ENCODE data around the gene ZNF341. TPM values are rescaled to one million over a fixed set of nuclear protein-coding genes. Genes with fewer than 3 reads are reported as not detected.

ZNF341 gene
- polyA plus RNA-seq, 1 experiment = 2.9 TPM

- TF ChIP-seq, protein P1, sequence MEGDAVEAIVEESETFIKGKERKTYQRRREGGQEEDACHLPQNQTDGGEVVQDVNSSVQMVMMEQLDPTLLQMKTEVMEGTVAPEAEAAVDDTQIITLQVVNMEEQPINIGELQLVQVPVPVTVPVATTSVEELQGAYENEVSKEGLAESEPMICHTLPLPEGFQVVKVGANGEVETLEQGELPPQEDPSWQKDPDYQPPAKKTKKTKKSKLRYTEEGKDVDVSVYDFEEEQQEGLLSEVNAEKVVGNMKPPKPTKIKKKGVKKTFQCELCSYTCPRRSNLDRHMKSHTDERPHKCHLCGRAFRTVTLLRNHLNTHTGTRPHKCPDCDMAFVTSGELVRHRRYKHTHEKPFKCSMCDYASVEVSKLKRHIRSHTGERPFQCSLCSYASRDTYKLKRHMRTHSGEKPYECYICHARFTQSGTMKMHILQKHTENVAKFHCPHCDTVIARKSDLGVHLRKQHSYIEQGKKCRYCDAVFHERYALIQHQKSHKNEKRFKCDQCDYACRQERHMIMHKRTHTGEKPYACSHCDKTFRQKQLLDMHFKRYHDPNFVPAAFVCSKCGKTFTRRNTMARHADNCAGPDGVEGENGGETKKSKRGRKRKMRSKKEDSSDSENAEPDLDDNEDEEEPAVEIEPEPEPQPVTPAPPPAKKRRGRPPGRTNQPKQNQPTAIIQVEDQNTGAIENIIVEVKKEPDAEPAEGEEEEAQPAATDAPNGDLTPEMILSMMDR (IDR thresholded peaks at IDR 0.05; ENCODE audit: insufficient read depth, low read depth, low read length) = no peak
- H3K36me3 ChIP-seq (ENCODE audit: control insufficient read depth, insufficient read depth, low read length) = peaks cover 1% of the 10 kb centered on the region; the same call in 1 of the 2 replicates
- DNase-seq (ENCODE audit: low read depth) = no peak
- ChIA-PET POLR2A (no interaction called here), CTCF (no interaction called here)
- H3K27me3 ChIP-seq (ENCODE audit: control insufficient read depth, insufficient read depth, low read length) = no peaks in the 10 kb centered on the region
- H3K4me3 ChIP-seq (ENCODE audit: low read depth, low read length) = no peak overlapping the region
These were observed 27.4 kb upstream of the ZNF341 start for GRCh38 chr20:33704197-33704924.

DNA sequence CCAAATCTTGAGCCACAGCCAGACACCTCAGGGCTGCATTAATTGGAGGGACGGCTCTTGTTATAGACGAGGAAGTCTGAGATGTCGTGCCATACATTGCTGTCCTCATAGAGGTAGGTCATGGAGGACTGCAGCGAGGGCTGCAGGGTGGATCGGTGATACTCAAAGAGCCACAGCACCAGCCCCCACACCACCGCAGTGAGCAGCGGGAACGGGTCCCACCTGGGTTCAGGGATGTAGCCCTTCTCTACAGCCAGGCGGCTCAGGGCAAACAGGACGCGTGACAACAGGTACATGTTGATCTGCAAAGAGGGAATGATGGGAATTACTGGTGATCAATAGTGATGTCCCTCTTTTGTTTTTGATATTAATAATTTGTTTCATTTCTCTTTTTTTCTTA is 24.1 kb upstream of the ZNF341 start:
- ChIA-PET CTCF (interaction anchor here (0.8 kb wide), 1 partner anchor 25 kb away, joined by 3 read pairs; no protein-coding TSS in a partner anchor), POLR2A (interaction anchor here (0.6 kb wide), 1 partner anchor 370 kb away, joined by 8 read pairs; no protein-coding TSS in a partner anchor)
- Histone ChIP-seq H3K27me3 (ENCODE audit: control insufficient read depth, insufficient read depth, low read length) (no peaks in the 10 kb centered on the region), H3K36me3 (ENCODE audit: control insufficient read depth, insufficient read depth, low read length) (peaks cover 3% of the 10 kb centered on the region; the same call in 1 of the 2 replicates), H3K4me3 (ENCODE audit: low read depth, low read length) (no peak overlapping the region)
- TF ChIP-seq, protein P1 (IDR thresholded peaks at IDR 0.05; ENCODE audit: insufficient read depth, low read depth, low read length) = no peak
- no peak for DNase-seq (ENCODE audit: low read depth)

DNA sequence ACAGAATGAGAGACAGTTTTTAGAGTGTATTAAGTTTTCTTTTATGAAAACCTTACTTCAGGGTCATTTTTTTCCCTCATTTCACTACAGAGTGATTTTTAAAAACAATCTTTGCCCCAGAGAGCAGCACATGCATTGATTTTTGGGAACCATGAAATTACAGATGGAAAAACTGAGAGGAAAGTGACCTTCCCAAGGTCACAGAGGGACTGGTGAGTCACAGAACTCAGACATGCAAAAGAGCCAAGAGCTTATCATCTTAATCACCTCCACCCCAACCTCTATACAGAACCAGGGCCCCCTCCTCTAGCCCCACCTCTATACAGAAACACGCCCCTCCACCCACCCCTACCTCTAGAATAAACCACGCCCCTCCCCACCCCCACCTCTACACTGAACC is 22.4 kb upstream of the ZNF341 start:
- ChIA-PET CTCF (no interaction called here), POLR2A (no interaction called here)
- peaks cover 5% of the 10 kb centered on the region for H3K36me3 ChIP-seq (ENCODE audit: control insufficient read depth, insufficient read depth, low read length)
- no peak overlapping the region for H3K4me3 ChIP-seq (ENCODE audit: low read depth, low read length)
- no peaks in the 10 kb centered on the region for H3K27me3 ChIP-seq (ENCODE audit: control insufficient read depth, insufficient read depth, low read length)
- DNase-seq (ENCODE audit: low read depth) = no peak
- TF ChIP-seq, protein P1 (IDR thresholded peaks at IDR 0.05; ENCODE audit: insufficient read depth, low read depth, low read length) = no peak

GRCh38 chr20:33709905-33710541 is 21.8 kb upstream of the ZNF341 start:
- ChIA-PET POLR2A (no interaction called here), CTCF (interaction anchor here (0.6 kb wide), 1 partner anchor 98 kb away, joined by 4 read pairs; no protein-coding TSS in a partner anchor)
- DNase-seq (ENCODE audit: low read depth) = no peak
- H3K27me3 ChIP-seq (ENCODE audit: control insufficient read depth, insufficient read depth, low read length) = no peaks in the 10 kb centered on the region
- peaks cover 5% of the 10 kb centered on the region for H3K36me3 ChIP-seq (ENCODE audit: control insufficient read depth, insufficient read depth, low read length)
- TF ChIP-seq, protein P1 (IDR thresholded peaks at IDR 0.05; ENCODE audit: insufficient read depth, low read depth, low read length) = no peak
- H3K4me3 ChIP-seq (ENCODE audit: low read depth, low read length) = no peak overlapping the region

DNA sequence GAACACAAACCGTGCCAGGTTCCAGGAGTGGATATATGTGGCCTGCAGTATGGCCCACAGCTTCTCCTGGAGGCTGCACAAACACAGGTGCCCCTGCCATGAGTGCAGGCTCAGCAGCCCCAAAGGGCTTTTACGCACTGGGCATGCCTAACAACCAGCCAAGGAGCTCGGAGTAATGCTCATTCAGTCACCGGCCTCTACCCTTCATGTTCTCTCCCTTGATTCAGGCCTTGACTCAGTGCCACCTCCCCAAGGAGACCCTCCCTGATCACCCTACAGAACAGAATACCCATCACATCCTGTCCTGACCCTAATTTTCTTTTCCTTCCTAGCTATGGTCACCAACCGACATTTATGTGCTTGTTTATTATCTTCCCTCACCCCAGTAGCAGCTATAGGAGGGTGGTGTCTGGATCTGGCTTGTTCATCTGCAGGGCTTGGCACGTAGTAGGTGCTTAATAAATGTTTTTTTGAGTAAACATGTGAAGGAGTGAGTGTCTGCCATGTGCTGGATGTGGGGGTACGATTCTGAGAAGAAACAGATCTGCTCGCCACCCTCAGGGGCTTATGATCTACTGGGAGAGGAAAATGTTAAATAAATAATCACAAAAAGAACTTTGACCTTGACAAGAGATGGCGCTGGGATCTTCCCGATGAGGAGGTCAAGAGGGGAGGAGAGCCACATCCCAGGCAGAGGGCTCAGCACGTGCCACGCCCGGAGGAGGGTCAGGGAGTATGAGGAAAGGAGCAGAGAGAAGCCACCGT is 20.9 kb upstream of the ZNF341 start:
- TF ChIP-seq, protein P1 (IDR thresholded peaks at IDR 0.05; ENCODE audit: insufficient read depth, low read depth, low read length) = no peak
- ChIA-PET CTCF (interaction anchor here (0.6 kb wide), 1 partner anchor 97 kb away, joined by 4 read pairs; no protein-coding TSS in a partner anchor), POLR2A (no interaction called here)
- no peak overlapping the region for H3K4me3 ChIP-seq (ENCODE audit: low read depth, low read length)
- peaks cover 5% of the 10 kb centered on the region for H3K36me3 ChIP-seq (ENCODE audit: control insufficient read depth, insufficient read depth, low read length)
- no peak for DNase-seq (ENCODE audit: low read depth)
- no peaks in the 10 kb centered on the region for H3K27me3 ChIP-seq (ENCODE audit: control insufficient read depth, insufficient read depth, low read length)
